Measurements from ENCODE around the gene LRRTM4.
"Not testable (repeated sequence)": the region's sequence is repeated elsewhere in the genome, so short reads cannot be mapped to it uniquely, and the experiment has no call there.

The LRRTM4 gene

GRCh38 chr2:76866464-76866863 lies 655.7 kb downstream of the LRRTM4 start:
- DNase-seq (ENCODE audit: low read depth in 2 of 2): no peak

- DNase-seq (ENCODE audit: low read depth in 2 of 2): no peak
Observed at GRCh38 chr2:76862901-76863300, 659.3 kb downstream of the LRRTM4 start.

- DNase-seq (ENCODE audit: low read depth in 2 of 2): no peak
Observed at GRCh38 chr2:76861708-76862107, 660.5 kb downstream of the LRRTM4 start.

GRCh38 chr2:76851000-76851399 lies 671.2 kb downstream of the LRRTM4 start:
- no peak for DNase-seq (ENCODE audit: low read depth in 2 of 2)

- no peak for DNase-seq (ENCODE audit: low read depth in 2 of 2)
Observed at GRCh38 chr2:76849086-76849485, 673.1 kb downstream of the LRRTM4 start.

GRCh38 chr2:76839826-76840225 lies 682.4 kb downstream of the LRRTM4 start:
- DNase-seq (ENCODE audit: low read depth in 2 of 2): no peak

GRCh38 chr2:76829374-76830234 lies 692.6 kb downstream of the LRRTM4 start:
- no peak for DNase-seq (ENCODE audit: low read depth in 2 of 2)

- DNase-seq (ENCODE audit: low read depth in 2 of 2): no peak
Observed at GRCh38 chr2:76826691-76827090, 695.5 kb downstream of the LRRTM4 start.

GRCh38 chr2:76825140-76825970 lies 696.8 kb downstream of the LRRTM4 start:
- DNase-seq (ENCODE audit: low read depth in 2 of 2): no peak

GRCh38 chr2:76821731-76822130 lies 700.4 kb downstream of the LRRTM4 start:
- DNase-seq (ENCODE audit: low read depth in 2 of 2): no peak

GRCh38 chr2:76813084-76813483 lies 709.1 kb downstream of the LRRTM4 start:
- no peak for DNase-seq (ENCODE audit: low read depth in 2 of 2)

GRCh38 chr2:76812156-76812555 lies 710.0 kb downstream of the LRRTM4 start:
- no peak for DNase-seq (ENCODE audit: low read depth in 2 of 2)

GRCh38 chr2:76809136-76809535 lies 713.0 kb downstream of the LRRTM4 start:
- no peak for DNase-seq (ENCODE audit: low read depth in 2 of 2)

GRCh38 chr2:76808732-76809131 lies 713.4 kb downstream of the LRRTM4 start:
- DNase-seq (ENCODE audit: low read depth in 2 of 2): no peak

- no peak for DNase-seq (ENCODE audit: low read depth in 2 of 2)
Observed at GRCh38 chr2:76793647-76794334, 728.4 kb downstream of the LRRTM4 start.

GRCh38 chr2:76781313-76781712 lies 740.9 kb downstream of the LRRTM4 start:
- DNase-seq (ENCODE audit: low read depth in 2 of 2): not testable (repeated sequence)

GRCh38 chr2:76763276-76763675 lies 758.9 kb downstream of the LRRTM4 start:
- no peak for DNase-seq (ENCODE audit: low read depth in 2 of 2)

GRCh38 chr2:76760367-76760704 lies 761.8 kb downstream of the LRRTM4 start:
- no peak for DNase-seq (ENCODE audit: low read depth in 2 of 2)

- no peak for DNase-seq (ENCODE audit: low read depth in 2 of 2)
Observed at GRCh38 chr2:76759634-76760366, 762.4 kb downstream of the LRRTM4 start.

GRCh38 chr2:76752506-76752905 lies 769.7 kb downstream of the LRRTM4 start:
- no peak for DNase-seq (ENCODE audit: low read depth in 2 of 2)

- no peak for DNase-seq (ENCODE audit: low read depth in 2 of 2)
Observed at GRCh38 chr2:76749858-76750257, 772.3 kb downstream of the LRRTM4 start.
